CD1c-positive myeloid dendritic cell (primary cell): ENCODE results near the gene LBH.

Source experiments
- DNase-seq: peaks from one replicate; pipeline ENCODE4 v3.0.0-alpha.2; 2016; ENCODE audit errors: extremely low spot score

Gene LBH

DNA sequence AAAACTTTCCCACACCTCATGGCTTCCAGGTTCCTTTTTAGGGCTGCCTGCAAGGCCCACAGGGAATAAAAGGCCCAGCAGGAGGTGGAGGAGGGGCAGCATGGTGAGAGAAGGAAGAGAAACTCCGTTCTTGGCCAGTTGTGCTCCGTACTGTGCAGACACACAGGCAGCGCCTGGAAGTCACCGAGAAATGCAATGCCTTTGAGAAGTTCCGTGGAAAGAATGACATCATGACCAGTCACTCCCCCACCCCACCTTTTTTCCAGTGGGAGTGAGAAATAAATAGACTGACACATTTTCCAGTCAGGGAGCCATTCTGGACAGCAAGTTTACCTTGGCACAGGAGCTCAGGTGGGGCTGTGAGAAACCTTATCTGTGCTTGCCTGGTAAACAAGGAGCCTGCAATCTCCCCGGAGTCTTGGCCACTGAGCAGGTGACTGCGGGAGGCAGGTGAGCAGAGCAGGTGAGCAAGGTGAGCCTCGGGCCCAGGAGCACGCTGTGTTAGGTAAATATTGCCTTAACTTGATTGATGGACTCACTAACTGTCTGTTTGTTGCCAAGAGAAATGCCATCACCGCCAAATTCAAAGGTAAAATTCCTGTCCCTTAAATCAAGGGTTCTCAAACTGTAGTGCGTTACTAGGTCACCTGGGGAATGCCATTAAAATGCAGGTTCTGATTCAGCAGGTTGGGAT, 13.5 kb upstream of the LBH start:
- DNase-seq, result peak; percentile 65

DNA sequence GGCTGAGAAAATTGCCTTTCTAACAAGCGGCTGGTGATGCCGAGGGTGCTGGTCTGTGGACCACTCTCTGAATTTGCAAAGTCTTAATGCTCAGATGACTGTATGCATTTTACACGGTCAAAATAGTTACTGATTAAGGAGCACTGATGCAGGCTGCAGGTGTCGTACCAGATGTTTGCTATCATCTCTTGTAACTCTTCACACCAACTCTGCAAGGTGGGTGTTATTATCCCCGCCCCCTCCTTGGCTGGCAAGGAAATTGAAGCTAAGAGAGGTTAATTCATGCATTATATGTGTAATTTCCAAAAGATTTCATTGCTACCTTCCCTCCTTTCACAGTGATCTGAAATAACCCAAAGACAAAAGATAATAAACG, 13.0 kb upstream of the LBH start:
- no peak for DNase-seq

DNA sequence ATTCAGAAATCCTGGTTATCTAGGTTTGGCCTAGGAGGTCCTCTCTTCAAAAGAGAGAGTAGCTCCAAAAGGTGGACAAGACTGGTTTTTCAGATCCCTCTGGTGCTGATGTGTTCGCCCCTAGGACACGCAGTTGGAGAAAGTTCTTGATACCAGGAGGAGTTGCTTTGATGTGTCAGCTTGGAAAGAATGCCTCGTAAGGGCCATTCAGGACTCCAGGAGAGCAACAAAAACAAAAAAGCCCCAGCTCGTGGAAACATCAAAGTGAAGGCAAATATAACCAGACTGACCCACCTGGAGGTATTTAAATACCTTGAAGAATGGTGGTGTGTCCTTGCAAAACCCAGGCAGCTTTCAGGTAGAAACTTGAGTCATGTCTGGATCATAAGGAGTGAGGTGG, 12.5 kb upstream of the LBH start:
- DNase-seq, result no peak

GRCh38 chr2:30219886-30220875, 11.2 kb upstream of the LBH start:
- no peak for DNase-seq

GRCh38 chr2:30221531-30221930, 9.8 kb upstream of the LBH start:
- DNase-seq, result no peak

DNA sequence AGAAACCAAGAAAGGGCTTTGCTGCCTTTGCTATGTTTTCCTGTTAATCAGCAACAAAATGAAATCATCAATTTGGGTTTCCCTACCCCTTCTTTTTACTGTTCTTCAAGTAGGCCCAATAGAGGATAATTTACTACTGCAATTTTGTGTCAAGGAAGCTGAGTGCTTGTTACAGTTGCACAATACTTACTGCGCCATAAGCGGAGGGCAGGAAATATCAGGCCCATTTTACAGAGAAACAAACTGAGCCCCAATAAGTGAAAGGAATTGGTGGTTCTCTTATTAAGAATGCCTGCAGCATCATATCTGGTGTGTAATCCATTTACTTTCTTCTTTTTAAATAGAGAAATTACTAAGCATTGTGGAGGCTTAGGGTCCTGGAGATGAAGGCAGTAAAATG, 9.3 kb upstream of the LBH start:
- no peak for DNase-seq

GRCh38 chr2:30222636-30223360, 8.5 kb upstream of the LBH start:
- no peak for DNase-seq

GRCh38 chr2:30223413-30223874, 7.9 kb upstream of the LBH start:
- peak; percentile 39 for DNase-seq

DNA sequence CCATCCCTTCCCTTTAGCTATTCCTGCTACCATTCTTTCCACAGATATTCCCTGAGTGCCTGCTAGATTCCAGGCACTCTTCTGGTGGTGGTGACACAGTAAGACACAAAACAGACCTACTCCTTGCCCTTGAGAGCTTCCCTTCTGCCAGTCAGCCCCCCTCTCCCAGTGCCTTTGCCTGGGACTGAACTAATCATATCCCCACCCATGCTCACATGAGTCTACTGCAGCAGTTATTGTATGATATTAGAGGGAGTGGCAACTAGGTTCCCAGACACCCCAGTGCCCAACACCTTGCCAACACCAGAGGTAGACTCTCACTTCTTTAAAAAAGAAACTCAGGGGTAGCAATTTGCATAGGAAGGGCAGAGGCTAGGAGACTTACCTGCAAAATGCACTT, 7.2 kb upstream of the LBH start:
- no peak for DNase-seq

- DNase-seq, result peak; percentile 36
These were observed 6.1 kb upstream of the LBH start for GRCh38 chr2:30225131-30225762.

- no peak for DNase-seq
These were observed 4.9 kb upstream of the LBH start for GRCh38 chr2:30226144-30227032.

- DNase-seq, result no peak
These were observed 1.7 kb upstream of the LBH start for GRCh38 chr2:30229596-30229995.

DNA sequence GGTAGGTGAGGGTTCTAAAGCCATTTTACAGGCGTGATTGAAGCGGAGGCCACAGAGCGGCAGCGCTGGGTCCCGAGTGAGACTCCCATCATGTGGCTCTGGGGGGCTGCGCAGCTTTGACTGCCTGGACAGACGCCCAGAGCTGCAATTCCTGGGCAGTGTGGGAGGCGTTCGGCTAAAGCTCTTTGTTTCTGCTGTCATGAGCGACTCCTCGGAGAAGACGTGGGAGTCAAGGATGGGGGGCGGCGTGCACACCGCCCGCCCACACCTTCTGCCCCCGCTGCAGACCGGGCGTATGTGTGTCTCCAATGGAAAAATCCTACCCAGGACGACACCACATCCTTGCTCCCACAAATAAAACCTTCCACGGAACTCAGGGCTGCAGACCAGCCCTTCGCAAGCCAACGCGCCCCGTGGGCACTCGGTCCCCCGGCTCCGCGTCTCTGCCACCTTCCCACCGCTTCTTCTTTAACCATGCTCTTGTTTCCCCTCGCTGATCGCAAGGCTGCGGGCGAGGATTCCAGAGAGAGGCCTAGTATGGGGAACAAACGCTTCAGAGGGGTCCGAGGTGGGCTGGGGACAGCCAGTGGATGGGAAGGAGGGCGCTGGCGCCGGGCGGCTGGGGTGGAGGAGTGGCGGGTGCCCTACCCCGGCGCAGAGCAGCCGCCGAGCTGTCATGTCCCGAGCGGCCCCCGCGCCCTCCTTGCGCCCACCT, 680 bp upstream of the LBH start:
- peak; percentile 36 for DNase-seq

- peak; percentile 58 for DNase-seq
These were observed 864 bp downstream of the LBH start for GRCh38 chr2:30231996-30232800.

- DNase-seq, result no peak
These were observed 1.4 kb downstream of the LBH start for GRCh38 chr2:30232801-30233130.

DNA sequence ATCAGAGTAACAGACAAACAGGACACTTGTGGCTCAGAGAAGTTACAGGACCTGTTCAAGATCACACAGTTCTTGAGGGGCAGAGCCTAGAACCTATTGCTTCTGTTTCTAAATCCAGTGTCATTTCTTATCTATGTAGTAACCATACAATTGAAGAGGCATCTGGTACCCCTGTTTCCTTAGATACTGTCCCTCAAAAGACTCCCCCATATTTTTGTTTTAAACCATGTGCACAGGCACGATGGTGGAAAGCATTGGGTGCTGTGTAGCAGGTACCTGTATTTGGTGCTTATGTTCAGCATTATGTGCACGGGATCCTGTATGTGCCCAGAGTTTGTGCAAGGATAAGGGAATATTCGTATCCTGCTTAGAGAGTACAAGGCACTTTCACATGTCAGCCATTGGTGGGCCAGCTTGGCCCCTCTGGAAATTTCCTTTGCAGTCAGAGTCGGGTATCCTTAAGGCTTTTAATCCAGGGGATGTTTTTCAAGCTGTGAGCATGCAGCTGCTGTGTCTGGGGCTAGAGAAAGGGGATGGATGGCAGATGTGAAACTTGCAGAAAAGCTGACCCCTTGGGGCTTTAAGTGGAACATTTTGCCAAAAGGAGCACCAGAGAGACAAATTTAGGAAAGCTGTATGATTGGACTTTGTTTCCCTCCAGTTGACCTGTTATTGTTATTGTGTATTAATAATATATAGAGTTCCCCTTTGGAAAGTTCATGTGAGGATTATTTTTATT, 2.1 kb downstream of the LBH start:
- no peak for DNase-seq

DNA sequence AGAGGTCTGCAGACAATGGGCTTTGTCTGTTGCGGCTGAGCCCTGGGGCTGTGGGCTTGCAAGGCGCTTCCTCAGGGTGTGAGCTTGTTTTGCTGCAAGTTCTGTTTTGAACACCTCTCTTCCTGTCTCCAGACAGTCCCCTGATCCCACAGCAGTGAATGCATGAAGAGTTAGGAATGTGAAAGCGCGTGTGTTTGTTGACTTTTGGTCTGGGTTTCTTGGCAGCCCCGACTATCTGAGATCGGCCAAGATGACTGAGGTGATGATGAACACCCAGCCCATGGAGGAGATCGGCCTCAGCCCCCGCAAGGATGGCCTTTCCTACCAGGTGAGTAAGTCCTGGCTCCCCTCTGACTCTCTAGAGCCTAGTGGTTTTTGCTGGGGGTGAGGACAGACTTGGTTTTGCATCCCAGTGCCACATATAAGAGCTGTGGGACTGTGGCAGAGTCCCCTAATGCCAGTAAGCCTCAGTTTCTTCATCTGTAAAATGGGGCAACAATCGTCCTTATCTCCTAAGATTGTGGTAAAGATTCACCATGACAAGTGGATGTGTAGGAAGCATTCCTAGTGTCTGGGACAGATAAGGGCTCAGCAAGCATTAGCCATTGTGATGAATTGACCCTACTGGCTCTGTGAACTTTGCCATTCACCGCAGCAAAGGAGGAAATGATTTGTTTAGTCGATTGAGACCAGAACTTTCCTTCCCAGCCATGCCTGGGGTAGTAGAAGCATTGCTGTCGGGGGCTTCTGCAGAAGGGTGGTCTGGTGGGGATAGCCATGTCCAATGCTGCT, 3.0 kb downstream of the LBH start:
- no peak for DNase-seq
